CD14-positive monocyte (primary cell): ENCODE results near the gene CCT6A. TPM values are rescaled to one million over a fixed set of nuclear protein-coding genes. Genes with fewer than 3 reads are reported as not detected.

Source experiments
- DNase-seq, 3 donors: peaks; one replicate each; pipeline ENCODE4 v3.0.0-alpha.2; 2011 to 2022
- H2AFZ ChIP-seq: 2 replicates; pipeline ENCODE4 v1.6.0; 2012; ENCODE audit warnings: mild to moderate bottlenecking, low read depth, low read length, inconsistent platforms; ENCODE audit not compliant: insufficient read depth, poor library complexity, severe bottlenecking
- H3K27ac ChIP-seq, 2 donors: 1 replicate in 1 of 2; 2 replicates in 1 of 2; pipeline ENCODE4 v1.5.1; 2012 to 2013; ENCODE audit warnings: low read length in 2 of 2, control low read depth in 1 of 2, inconsistent platforms in 1 of 2, low read depth in 1 of 2, mild to moderate bottlenecking in 1 of 2
- H3K27me3 ChIP-seq, 2 donors: one replicate each; pipeline versions ENCODE4 v1.6.0 to v1.6.1; 2011 to 2013; ENCODE audit warnings: low read length in 2 of 2; ENCODE audit not compliant: control insufficient read depth in 2 of 2, insufficient read depth in 2 of 2
- H3K36me3 ChIP-seq, 2 donors: replicated peaks in 1 of 2; 1 replicate in 1 of 2; 2 replicates in 1 of 2; pipeline versions ENCODE4 v1.5.1 to v1.6.1; 2012 to 2013; ENCODE audit warnings: low read length in 2 of 2, control low read depth in 1 of 2, inconsistent platforms in 1 of 2, mild to moderate bottlenecking in 1 of 2; ENCODE audit not compliant: insufficient read depth in 2 of 2, control insufficient read depth in 1 of 2
- H3K4me1 ChIP-seq, 2 donors: 1 replicate in 1 of 2; 2 replicates in 1 of 2; pipeline versions ENCODE4 v1.5.1 to v1.6.1; 2012 to 2013; ENCODE audit warnings: low read length in 2 of 2, control low read depth in 1 of 2, inconsistent platforms in 1 of 2, mild to moderate bottlenecking in 1 of 2, moderate library complexity in 1 of 2; ENCODE audit not compliant: insufficient read depth in 2 of 2, control insufficient read depth in 1 of 2
- H3K4me2 ChIP-seq: replicated peaks from 2 replicates; pipeline ENCODE3; 2012; ENCODE audit warnings: low read length, moderate library complexity, mild to moderate bottlenecking; ENCODE audit not compliant: poor library complexity, severe bottlenecking; ENCODE audit errors: extremely low read depth
- H3K4me3 ChIP-seq, 3 experiments: fragments of 200-600 bp in 1 of 3; sonication (generic) in 1 of 3; replicated peaks in 1 of 3; 1 replicate in 2 of 3; 2 replicates in 1 of 3; pipeline ENCODE4 v1.5.1; 2011 to 2013; ENCODE audit warnings: low read length in 3 of 3, mild to moderate bottlenecking in 3 of 3, control low read depth in 2 of 3, low read depth in 2 of 3, inconsistent platforms in 1 of 3, moderate library complexity in 1 of 3
- H3K79me2 ChIP-seq: 2 replicates; pipeline ENCODE4 v1.6.0; 2012; ENCODE audit warnings: mild to moderate bottlenecking, control low read depth, inconsistent platforms, low read length, moderate library complexity; ENCODE audit not compliant: insufficient read depth
- H3K9ac ChIP-seq: 2 replicates; pipeline ENCODE4 v1.6.0; 2017; ENCODE audit warnings: low read length, mild to moderate bottlenecking; ENCODE audit not compliant: insufficient read depth, poor library complexity, severe bottlenecking
- H3K9me3 ChIP-seq, 2 donors: replicated peaks in 1 of 2; 1 replicate in 1 of 2; 2 replicates in 1 of 2; pipeline versions ENCODE4 v1.5.1 to v1.6.1; 2012 to 2013; ENCODE audit warnings: low read length in 2 of 2, control low read depth in 1 of 2; ENCODE audit not compliant: control insufficient read depth in 1 of 2, insufficient read depth in 1 of 2
- H4K20me1 ChIP-seq: 2 replicates; pipeline ENCODE4 v1.6.0; 2012; ENCODE audit warnings: mild to moderate bottlenecking, low read length, control low read depth, moderate library complexity; ENCODE audit not compliant: insufficient read depth
- H3K27ac Mint-ChIP-seq, 7 donors: one replicate each; pipeline ENCODE4 v1.8.0; 2020; ENCODE audit warnings: mild to moderate bottlenecking in 7 of 7, mixed read lengths in 7 of 7, moderate library complexity in 6 of 7, inconsistent platforms in 2 of 7
- H3K27me3 Mint-ChIP-seq, 3 donors: one replicate each; pipeline ENCODE4 v1.8.0; 2021 to 2022; ENCODE audit warnings: low read depth in 3 of 3, mild to moderate bottlenecking in 3 of 3, mixed read lengths in 3 of 3, moderate library complexity in 3 of 3, inconsistent platforms in 1 of 3
- H3K36me3 Mint-ChIP-seq, 2 donors: one replicate each; pipeline ENCODE4 v1.8.0; 2020; ENCODE audit warnings: mixed read lengths in 2 of 2, inconsistent platforms in 1 of 2, mild to moderate bottlenecking in 1 of 2
- H3K4me1 Mint-ChIP-seq: one replicate; pipeline ENCODE4 v1.8.0; 2020; ENCODE audit warnings: mild to moderate bottlenecking, mixed read lengths
- H3K4me3 Mint-ChIP-seq, 2 donors: one replicate each; pipeline ENCODE4 v1.8.0; 2020; ENCODE audit warnings: mild to moderate bottlenecking in 2 of 2, mixed read lengths in 2 of 2, moderate library complexity in 1 of 2
- H3K9me3 Mint-ChIP-seq, 7 donors: one replicate each; pipeline ENCODE4 v1.8.0; 2020 to 2022; ENCODE audit warnings: mixed read lengths in 7 of 7, mild to moderate bottlenecking in 6 of 7, moderate library complexity in 6 of 7, inconsistent platforms in 2 of 7
- whole genome bisulfite sequencing: methylation state at CpG from one replicate; pipeline ENCODE4 v1.1.5; 2013; ENCODE audit warnings: missing lambda C conversion rate; ENCODE audit not compliant: insufficient coverage; 5-methylcytosine and 5-hydroxymethylcytosine counted together
- intact Hi-C, 2 donors: fragments of 100-400 bp; cut with micrococcal nuclease; formaldehyde crosslinking; loops; one replicate each; pipeline versions ENCODE4 v1.15.0 to v1.15.1; 2023
- polyA plus RNA-seq, 3 donors: library from polyadenylated mRNA; depleted of rRNA in 1 of 3; unstranded in 2 of 3; stranded (reverse) in 1 of 3; fragments of 300-500 nt in 2 of 3; fragments of >200 nt in 1 of 3; fragmentation: Illumina TruSeq in 2 of 3; gene quantifications; 1 replicate in 2 of 3; 2 replicates in 1 of 3; pipeline ENCODE4 v1.2.3, GENCODE V29; 2012 to 2021
- TF ChIP-seq, protein P1 (sequence below): fragments of 200-600 bp; IDR thresholded peaks from one replicate; pipeline ENCODE4 v1.8.0; 2022; ENCODE audit warnings: antibody characterized with exemption, mild to moderate bottlenecking

The CCT6A gene
- polyA plus RNA-seq, 3 donors, result 62.3 to 81.4 (median 63.3) TPM

GRCh38 chr7:56019501-56019900, 32.1 kb upstream of the CCT6A start:
- no peak overlapping the region for H3K4me3 Mint-ChIP-seq
- peaks cover 14 to 23% of the 10 kb centered on the region in 2 donors for H3K36me3 ChIP-seq
- no peak overlapping the region for H3K4me3 ChIP-seq
- intact Hi-C loops, result no loop called here
- H3K27ac Mint-ChIP-seq, result no peak overlapping the region
- peaks cover 20 to 66% of the 10 kb centered on the region in 2 donors for H3K36me3 Mint-ChIP-seq
- H4K20me1 ChIP-seq, result no peaks in the 10 kb centered on the region
- H2AFZ ChIP-seq, result no peak overlapping the region
- no peak overlapping the region for H3K27ac ChIP-seq
- no peak overlapping the region for H3K4me2 ChIP-seq
- no peaks in the 10 kb centered on the region for H3K9me3 ChIP-seq
- H3K9ac ChIP-seq, result no peak overlapping the region
- no peaks in the 10 kb centered on the region for H3K4me1 ChIP-seq
- TF ChIP-seq, protein P1, sequence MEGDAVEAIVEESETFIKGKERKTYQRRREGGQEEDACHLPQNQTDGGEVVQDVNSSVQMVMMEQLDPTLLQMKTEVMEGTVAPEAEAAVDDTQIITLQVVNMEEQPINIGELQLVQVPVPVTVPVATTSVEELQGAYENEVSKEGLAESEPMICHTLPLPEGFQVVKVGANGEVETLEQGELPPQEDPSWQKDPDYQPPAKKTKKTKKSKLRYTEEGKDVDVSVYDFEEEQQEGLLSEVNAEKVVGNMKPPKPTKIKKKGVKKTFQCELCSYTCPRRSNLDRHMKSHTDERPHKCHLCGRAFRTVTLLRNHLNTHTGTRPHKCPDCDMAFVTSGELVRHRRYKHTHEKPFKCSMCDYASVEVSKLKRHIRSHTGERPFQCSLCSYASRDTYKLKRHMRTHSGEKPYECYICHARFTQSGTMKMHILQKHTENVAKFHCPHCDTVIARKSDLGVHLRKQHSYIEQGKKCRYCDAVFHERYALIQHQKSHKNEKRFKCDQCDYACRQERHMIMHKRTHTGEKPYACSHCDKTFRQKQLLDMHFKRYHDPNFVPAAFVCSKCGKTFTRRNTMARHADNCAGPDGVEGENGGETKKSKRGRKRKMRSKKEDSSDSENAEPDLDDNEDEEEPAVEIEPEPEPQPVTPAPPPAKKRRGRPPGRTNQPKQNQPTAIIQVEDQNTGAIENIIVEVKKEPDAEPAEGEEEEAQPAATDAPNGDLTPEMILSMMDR, result no peak
- no peaks in the 10 kb centered on the region for H3K79me2 ChIP-seq
- H3K4me1 Mint-ChIP-seq, result no peaks in the 10 kb centered on the region
- H3K9me3 Mint-ChIP-seq, result no peaks in the 10 kb centered on the region
- H3K27me3 Mint-ChIP-seq, result peaks cover 0 to 2% (median 0%) of the 10 kb centered on the region in 3 donors
- 89% methylated on average over 9 of the region's 9 CpGs for WGBS
- H3K27me3 ChIP-seq, result no peaks in the 10 kb centered on the region
- no peak for DNase-seq

DNA sequence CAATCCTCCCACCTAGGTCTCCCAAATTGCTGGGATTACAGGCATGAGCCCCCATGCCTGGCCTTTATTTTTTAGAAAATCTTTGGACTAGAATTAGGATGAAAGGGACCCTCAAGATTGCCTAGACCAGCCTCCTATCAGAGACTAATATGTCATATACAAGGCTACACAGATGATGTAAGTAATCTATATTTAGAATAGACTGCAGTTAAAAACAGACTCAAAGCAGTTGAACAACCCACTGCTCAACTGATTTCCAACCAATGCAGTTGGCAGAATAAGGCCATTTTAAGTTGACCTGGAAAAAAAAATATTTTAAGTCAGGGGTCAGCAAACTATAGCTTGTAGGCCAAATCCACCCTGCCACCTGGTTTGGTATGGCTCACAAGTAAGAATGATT, 28.1 kb upstream of the CCT6A start:
- H3K27me3 Mint-ChIP-seq, result peaks cover 0 to 2% (median 0%) of the 10 kb centered on the region in 3 donors
- H3K9ac ChIP-seq, result no peak overlapping the region
- no peaks in the 10 kb centered on the region for H3K79me2 ChIP-seq
- no peak overlapping the region for H3K27ac Mint-ChIP-seq
- no peak overlapping the region for H3K4me3 Mint-ChIP-seq
- H3K27ac ChIP-seq, result no peak overlapping the region
- no peaks in the 10 kb centered on the region for H3K4me1 Mint-ChIP-seq
- H3K4me1 ChIP-seq, result no peaks in the 10 kb centered on the region
- H3K36me3 ChIP-seq, result peaks cover 14 to 28% of the 10 kb centered on the region in 2 donors
- TF ChIP-seq, protein P1, result no peak
- H3K36me3 Mint-ChIP-seq, result peaks cover 26 to 63% of the 10 kb centered on the region in 2 donors
- H2AFZ ChIP-seq, result no peak overlapping the region
- H4K20me1 ChIP-seq, result no peaks in the 10 kb centered on the region
- intact Hi-C loops, result no loop called here
- no peak overlapping the region for H3K4me2 ChIP-seq
- H3K27me3 ChIP-seq, result no peaks in the 10 kb centered on the region
- no peak for DNase-seq
- H3K4me3 ChIP-seq, result no peak overlapping the region
- no peaks in the 10 kb centered on the region for H3K9me3 ChIP-seq
- H3K9me3 Mint-ChIP-seq, result no peaks in the 10 kb centered on the region
